ENCODE results near the gene TRMU. TPM values are rescaled to one million over a fixed set of nuclear protein-coding genes. Genes with fewer than 3 reads are reported as not detected.

TRMU gene
- total and polyA plus RNA-seq, 8 donors, result 15.0 to 58.0 (median 23.4) TPM

DNA sequence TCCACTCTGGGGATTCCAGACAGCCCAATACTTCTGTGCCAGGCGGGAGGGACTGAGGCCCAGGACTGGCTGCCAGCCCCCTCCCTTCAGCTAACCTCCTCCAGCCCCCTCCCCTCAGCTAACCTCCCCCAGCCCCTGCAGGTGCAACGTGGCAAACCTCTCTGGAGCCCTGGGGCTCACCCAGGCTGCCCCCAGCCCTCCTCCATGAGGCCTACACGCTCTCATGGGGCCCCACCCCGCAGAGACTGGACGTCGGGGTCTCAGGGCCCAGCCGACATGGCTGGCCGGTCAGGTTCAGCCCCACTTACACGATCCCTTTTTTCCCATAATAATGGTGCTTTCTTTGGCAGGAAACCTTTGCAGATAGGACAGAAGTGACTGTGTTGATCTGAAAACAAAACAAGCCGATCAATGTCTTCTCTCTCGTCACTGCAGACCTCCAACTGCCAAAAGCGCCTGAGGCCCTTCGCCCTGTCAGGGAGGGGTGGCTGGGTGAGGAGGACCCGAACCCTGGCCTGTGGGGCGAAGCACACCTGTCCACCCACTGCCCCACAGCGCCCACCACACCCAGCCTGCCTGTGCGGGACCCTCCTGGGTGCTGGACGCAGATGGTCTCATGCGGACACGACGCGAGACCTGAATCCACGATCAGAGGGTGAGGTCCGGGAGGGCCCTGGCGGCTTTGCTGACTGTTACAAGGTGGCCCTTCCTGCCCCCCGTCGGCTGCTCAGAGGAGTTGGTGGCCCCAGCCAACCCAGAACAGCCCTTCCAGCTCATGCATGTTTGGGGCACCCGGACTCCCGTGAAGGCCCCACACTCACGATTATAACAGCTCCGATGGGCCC is 33.6 kb downstream of the TRMU start:
- 89 to 94% methylated on average over 31 of the region's 31 CpGs for WGBS, 2 donors
- TF ChIP-seq, protein P1, sequence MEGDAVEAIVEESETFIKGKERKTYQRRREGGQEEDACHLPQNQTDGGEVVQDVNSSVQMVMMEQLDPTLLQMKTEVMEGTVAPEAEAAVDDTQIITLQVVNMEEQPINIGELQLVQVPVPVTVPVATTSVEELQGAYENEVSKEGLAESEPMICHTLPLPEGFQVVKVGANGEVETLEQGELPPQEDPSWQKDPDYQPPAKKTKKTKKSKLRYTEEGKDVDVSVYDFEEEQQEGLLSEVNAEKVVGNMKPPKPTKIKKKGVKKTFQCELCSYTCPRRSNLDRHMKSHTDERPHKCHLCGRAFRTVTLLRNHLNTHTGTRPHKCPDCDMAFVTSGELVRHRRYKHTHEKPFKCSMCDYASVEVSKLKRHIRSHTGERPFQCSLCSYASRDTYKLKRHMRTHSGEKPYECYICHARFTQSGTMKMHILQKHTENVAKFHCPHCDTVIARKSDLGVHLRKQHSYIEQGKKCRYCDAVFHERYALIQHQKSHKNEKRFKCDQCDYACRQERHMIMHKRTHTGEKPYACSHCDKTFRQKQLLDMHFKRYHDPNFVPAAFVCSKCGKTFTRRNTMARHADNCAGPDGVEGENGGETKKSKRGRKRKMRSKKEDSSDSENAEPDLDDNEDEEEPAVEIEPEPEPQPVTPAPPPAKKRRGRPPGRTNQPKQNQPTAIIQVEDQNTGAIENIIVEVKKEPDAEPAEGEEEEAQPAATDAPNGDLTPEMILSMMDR (IDR thresholded peaks at IDR 0.05), result no peak
- Histone ChIP-seq H3K36me3 (no peaks in the 10 kb centered on the region), H3K27ac (no peak overlapping the region), H3K9me3 (no peaks in the 10 kb centered on the region), H3K27me3 (no peaks in the 10 kb centered on the region), H3K4me1 (no peaks in the 10 kb centered on the region), H3K4me3 (no peak overlapping the region)
- DNase-seq, result peak in 2 of 6 donors; percentile 28 to 69
- intact Hi-C loops (cut with DNase I), result loop anchor here in 1 of 3 donors (5.0 kb wide), 1 partner anchor 173 kb away; no protein-coding TSS in a partner anchor
- no peak for FAIRE-seq
- no peak for ATAC-seq

DNA sequence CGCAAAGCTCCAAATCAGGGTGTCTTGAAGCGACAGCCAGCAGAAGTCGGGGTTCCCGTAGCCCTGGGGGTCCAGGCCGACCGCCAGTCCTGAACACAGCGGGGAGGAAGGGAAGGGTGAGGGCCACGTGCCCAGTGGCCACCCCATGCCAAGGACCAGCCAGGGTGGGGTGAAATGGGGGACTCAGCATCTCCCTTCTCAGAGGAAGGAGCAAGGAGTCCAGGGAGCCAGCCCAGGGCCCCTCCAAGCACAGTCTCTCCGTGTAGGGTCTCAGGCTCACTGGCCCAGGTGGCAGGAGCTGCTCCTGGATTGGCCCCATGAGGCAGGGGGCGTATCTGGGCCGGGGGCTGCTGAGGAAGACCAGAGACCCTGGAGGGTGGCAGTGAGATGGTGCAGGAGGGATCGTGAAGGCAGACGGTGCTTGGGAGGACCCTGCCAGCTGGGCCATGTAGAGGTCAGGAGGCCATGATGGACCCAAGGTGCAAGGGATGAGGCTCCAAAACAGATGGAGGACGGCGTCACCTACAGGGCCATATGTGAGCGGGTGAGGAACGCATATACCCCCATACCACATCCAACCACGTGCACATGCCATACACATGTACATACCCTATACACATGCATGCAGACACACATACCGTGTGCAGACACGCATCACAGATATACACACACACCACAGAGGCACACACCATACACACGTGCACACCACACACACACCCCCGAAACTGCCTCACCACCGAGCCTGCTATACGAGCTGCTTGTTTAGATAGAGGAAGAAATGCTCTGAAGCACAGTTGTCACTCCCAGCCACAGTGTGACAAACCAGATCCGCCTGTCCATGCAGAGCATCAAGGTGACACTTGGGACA is 34.4 kb downstream of the TRMU start:
- intact Hi-C loops (cut with DNase I), result loop anchor here in 1 of 3 donors (5.0 kb wide), 1 partner anchor 172 kb away; no protein-coding TSS in a partner anchor
- H3K27ac ChIP-seq, result no peak overlapping the region
- FAIRE-seq, result no peak

GRCh38 chr22:46370584-46371291 is 35.2 kb downstream of the TRMU start:
- Histone ChIP-seq H3K4me3 (no peak overlapping the region), H3K27ac (no peak overlapping the region), H3K9me3 (no peaks in the 10 kb centered on the region), H3K27me3 (no peaks in the 10 kb centered on the region), H3K36me3 (no peaks in the 10 kb centered on the region), H3K4me1 (no peaks in the 10 kb centered on the region)
- FAIRE-seq (no peak), DNase-seq (peak in 2 of 6 donors; percentile 36 to 54), ATAC-seq (peak in 2 of 4 donors; percentile 7 to 13)
- intact Hi-C loops (cut with DNase I), result no loop called here
- WGBS, 2 donors, result 41 to 46% methylated on average over 15 of the region's 15 CpGs
- TF ChIP-seq, protein P1 (IDR thresholded peaks at IDR 0.05), result no peak

More for the DNA sequence above, 34.4 kb downstream of the TRMU start:
- no peaks in the 10 kb centered on the region for H3K27me3 ChIP-seq
- TF ChIP-seq, protein P1 (IDR thresholded peaks at IDR 0.05), result no peak
- no peaks in the 10 kb centered on the region for H3K9me3 ChIP-seq
- no peaks in the 10 kb centered on the region for H3K4me1 ChIP-seq
- DNase-seq, result peak in 3 of 6 donors; percentile 9 to 71 (median 28)
- ATAC-seq, result no peak
- no peak overlapping the region for H3K4me3 ChIP-seq
- 84 to 91% methylated on average over 25 of the region's 25 CpGs for WGBS, 2 donors
- no peaks in the 10 kb centered on the region for H3K36me3 ChIP-seq

- TF ChIP-seq, protein P1 (IDR thresholded peaks at IDR 0.05), result no peak
- ATAC-seq (no peak), DNase-seq (no peak), FAIRE-seq (no peak)
- no peaks in the 10 kb centered on the region for H3K27me3 ChIP-seq
- 92 to 97% methylated on average over 2 of the region's 2 CpGs for WGBS, 2 donors
- no peak overlapping the region for H3K4me3 ChIP-seq
- no peak overlapping the region for H3K27ac ChIP-seq
- no peaks in the 10 kb centered on the region for H3K9me3 ChIP-seq
- H3K36me3 ChIP-seq, result no peaks in the 10 kb centered on the region
- intact Hi-C loops (cut with DNase I), result no loop called here
- peaks cover under 1 to 4% (median 2%) of the 10 kb centered on the region in 3 donors for H3K4me1 ChIP-seq
Observed at GRCh38 chr22:46371623-46372226, 36.2 kb downstream of the TRMU start.

All from pancreas (tissue), 10 donors.